GM23338 (cell line): ENCODE results near the gene MRPS34. TPM values are rescaled to one million over a fixed set of nuclear protein-coding genes. Genes with fewer than 3 reads are reported as not detected.

Source experiments
- ATAC-seq: fragments of 200-7000 bp; cut with Tn5 transposase; 3 replicates; pipeline ENCODE4 v1.9.1; 2020
- DNase-seq: peaks from one replicate; pipeline ENCODE4 v3.0.0-alpha.2; 2015; ENCODE audit warnings: low spot score
- H2AFZ ChIP-seq: fragments of 200-600 bp; sonication (generic); 2 replicates; pipeline ENCODE4 v1.8.0; 2016; ENCODE audit warnings: antibody characterized with exemption, mild to moderate bottlenecking, moderate library complexity
- H3F3A ChIP-seq: fragments of 200-600 bp; sonication (generic); replicated peaks from 2 replicates; pipeline ENCODE4 v1.8.0; 2017; ENCODE audit warnings: antibody characterized with exemption, mixed run types, low read depth
- H3K27ac ChIP-seq: fragments of 200-600 bp; sonication (generic); 2 replicates; pipeline ENCODE4 v1.6.1; 2016; ENCODE audit warnings: low read depth
- H3K27me3 ChIP-seq: fragments of 200-600 bp; sonication (generic); 2 replicates; pipeline ENCODE4 v1.8.0; 2016; ENCODE audit warnings: mild to moderate bottlenecking, mixed run types, moderate library complexity; ENCODE audit not compliant: insufficient read depth
- H3K36me3 ChIP-seq: fragments of 200-600 bp; sonication (generic); 2 replicates; pipeline ENCODE4 v1.8.0; 2016; ENCODE audit warnings: mild to moderate bottlenecking; ENCODE audit not compliant: insufficient read depth
- H3K4me1 ChIP-seq: fragments of 200-600 bp; sonication (generic); 2 replicates; pipeline ENCODE4 v1.8.0; 2016; ENCODE audit warnings: mild to moderate bottlenecking, moderate library complexity; ENCODE audit not compliant: insufficient read depth
- H3K4me2 ChIP-seq: fragments of 200-600 bp; sonication (generic); 2 replicates; pipeline ENCODE4 v1.7.1; 2017; ENCODE audit warnings: mixed run types
- H3K4me3 ChIP-seq: fragments of 200-600 bp; sonication (generic); 2 replicates; pipeline ENCODE4 v1.6.1; 2016; ENCODE audit warnings: mixed run types
- H3K79me2 ChIP-seq: fragments of 200-600 bp; sonication (generic); replicated peaks from 2 replicates; pipeline ENCODE4 v1.8.0; 2017; ENCODE audit warnings: mild to moderate bottlenecking; ENCODE audit not compliant: insufficient read depth
- H3K9me2 ChIP-seq: fragments of 200-600 bp; sonication (generic); 2 replicates; pipeline ENCODE4 v1.8.0; 2017; ENCODE audit not compliant: insufficient read depth
- H4K20me1 ChIP-seq: fragments of 200-600 bp; sonication (generic); replicated peaks from 2 replicates; pipeline ENCODE4 v1.8.0; 2017; ENCODE audit warnings: mild to moderate bottlenecking; ENCODE audit not compliant: insufficient read depth
- H3K27ac Mint-ChIP-seq: 2 replicates; pipeline ENCODE4 v1.8.0; 2020; ENCODE audit warnings: inconsistent platforms, mild to moderate bottlenecking, moderate library complexity, mixed read lengths
- H3K27me3 Mint-ChIP-seq: 3 replicates; pipeline ENCODE4 v1.8.0; 2022; ENCODE audit warnings: low read depth, mild to moderate bottlenecking, moderate library complexity, mixed read lengths, inconsistent platforms; ENCODE audit not compliant: insufficient read depth, poor library complexity
- H3K36me3 Mint-ChIP-seq: 3 replicates; pipeline ENCODE4 v1.8.0; 2021; ENCODE audit warnings: low read depth, mild to moderate bottlenecking, inconsistent platforms, moderate library complexity, mixed read lengths
- H3K4me1 Mint-ChIP-seq: 3 replicates; pipeline ENCODE4 v1.8.0; 2020; ENCODE audit warnings: mild to moderate bottlenecking, inconsistent platforms, mixed read lengths
- H3K4me3 Mint-ChIP-seq: 3 replicates; pipeline ENCODE4 v1.8.0; 2021; ENCODE audit warnings: moderate library complexity, mild to moderate bottlenecking, inconsistent platforms, mixed read lengths
- H3K9me3 Mint-ChIP-seq: 3 replicates; pipeline ENCODE4 v1.8.0; 2020; ENCODE audit warnings: moderate library complexity, mild to moderate bottlenecking, inconsistent platforms, mixed read lengths
- CREB1 ChIP-seq: fragments of 250-450 bp; sonication (Bioruptor Pico); IDR thresholded peaks from 2 replicates; pipeline ENCODE4 v1.5.0; 2020; ENCODE audit warnings: low read depth, mild to moderate bottlenecking, moderate library complexity
- EZH2 ChIP-seq: fragments of 200-600 bp; sonication (generic); IDR thresholded peaks from one replicate; pipeline ENCODE4 v1.8.0; 2017; ENCODE audit warnings: antibody characterized with exemption, mild to moderate bottlenecking, low read depth; ENCODE audit not compliant: unreplicated experiment
- EZH2phosphoT487 ChIP-seq: fragments of 200-600 bp; sonication (generic); IDR thresholded peaks from one replicate; pipeline ENCODE4 v1.8.1; 2018; ENCODE audit warnings: antibody characterized with exemption; ENCODE audit not compliant: unreplicated experiment
- JUNB ChIP-seq: IDR thresholded peaks from one replicate; pipeline ENCODE4 v1.6.1; 2016; ENCODE audit warnings: antibody characterized with exemption; ENCODE audit not compliant: unreplicated experiment
- NANOG ChIP-seq: IDR thresholded peaks from 2 replicates; pipeline ENCODE4 v1.6.1; 2016; ENCODE audit warnings: antibody characterized with exemption, borderline replicate concordance
- POLR2AphosphoS5 ChIP-seq: IDR thresholded peaks from 2 replicates; pipeline ENCODE4 v1.6.1; 2016; ENCODE audit warnings: antibody characterized with exemption, low read depth
- STAT1 ChIP-seq: IDR thresholded peaks from one replicate; pipeline ENCODE4 v1.6.1; 2016; ENCODE audit warnings: antibody characterized with exemption; ENCODE audit not compliant: unreplicated experiment
- ZNF114 ChIP-seq: fragments of 250-450 bp; sonication (Bioruptor Pico); IDR thresholded peaks from 2 replicates; pipeline ENCODE4 v1.5.0; 2020; ENCODE audit warnings: mild to moderate bottlenecking, moderate library complexity
- ZNF331 ChIP-seq: fragments of 250-450 bp; sonication (Bioruptor Pico); IDR thresholded peaks from 2 replicates; pipeline ENCODE4 v1.5.0; 2020; ENCODE audit warnings: low read depth, mild to moderate bottlenecking, moderate library complexity
- polyA plus RNA-seq: library from polyadenylated mRNA; unstranded; fragments of >200 nt; fragmentation: Nextera tagmentation; extraction: Ambion mirVana; gene quantifications from 2 replicates; pipeline ENCODE4 v1.2.1, GENCODE V29; 2016
- total RNA-seq: library from RNA; depleted of rRNA; stranded (reverse); fragments of >200 nt; shearing (Covaris generic); gene quantifications from 2 replicates; pipeline ENCODE4 v1.2.3, GENCODE V29; 2014
- TF ChIP-seq, protein P1 (sequence below): IDR thresholded peaks from one replicate; pipeline ENCODE4 v1.6.1; 2018; ENCODE audit warnings: antibody characterized with exemption; ENCODE audit not compliant: unreplicated experiment
- TF ChIP-seq, protein P2 (sequence below): fragments of 250-450 bp; sonication (Bioruptor Pico); IDR thresholded peaks from 2 replicates; pipeline ENCODE4 v1.5.0; 2020; ENCODE audit warnings: mild to moderate bottlenecking, moderate library complexity
- TF ChIP-seq, protein P3 (sequence below), 2 experiments: fragments of 200-600 bp in 1 of 2; sonication (generic) in 1 of 2; conservative IDR thresholded peaks; 2 replicates each; pipeline versions ENCODE4 v1.5.1 to v1.6.1; 2016 to 2017; ENCODE audit warnings: antibody characterized with exemption in 2 of 2, low read depth in 2 of 2, mild to moderate bottlenecking in 2 of 2, moderate library complexity in 1 of 2
- TF ChIP-seq, protein P4 (sequence below): IDR thresholded peaks from 2 replicates; pipeline ENCODE4 v1.6.1; 2016; ENCODE audit warnings: antibody characterized with exemption

The MRPS34 gene
- total and polyA plus RNA-seq, 2 experiments from 2014 or later = 248 to 391 TPM

DNA sequence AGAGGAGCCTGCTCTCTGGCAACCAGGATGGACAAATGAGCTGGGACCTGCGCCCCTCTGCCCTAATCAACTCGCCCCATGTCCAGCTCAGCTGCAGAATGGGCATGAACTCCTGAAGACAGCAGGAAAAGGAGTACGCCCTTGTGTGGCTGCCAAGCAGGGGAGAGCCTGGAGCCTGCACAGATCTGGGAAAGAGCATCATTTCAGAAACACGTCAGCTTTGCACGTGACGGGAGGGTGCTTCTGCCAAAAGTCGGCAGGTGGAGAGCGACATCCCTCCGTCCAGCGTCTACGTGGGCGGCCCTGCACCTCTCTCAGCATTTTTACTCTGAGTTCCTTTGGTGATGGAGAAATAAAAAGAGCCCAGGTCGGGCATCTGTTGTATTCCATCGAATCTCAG, 20.1 kb downstream of the MRPS34 start:
- H3K27me3 Mint-ChIP-seq = peaks cover 9% of the 10 kb centered on the region
- no peaks in the 10 kb centered on the region for H3K9me2 ChIP-seq
- H3F3A ChIP-seq = no peaks in the 10 kb centered on the region
- H3K27me3 ChIP-seq = no peaks in the 10 kb centered on the region
- no peak overlapping the region for H2AFZ ChIP-seq
- H3K4me2 ChIP-seq = no peak overlapping the region
- H3K4me3 Mint-ChIP-seq = no peak overlapping the region
- ATAC-seq (no peak), DNase-seq (no peak)
- H3K27ac ChIP-seq = no peak overlapping the region
- H3K79me2 ChIP-seq = no peaks in the 10 kb centered on the region
- H3K4me1 ChIP-seq = no peaks in the 10 kb centered on the region
- no peaks in the 10 kb centered on the region; the same call in 1 of the 2 replicates for H3K36me3 ChIP-seq
- H4K20me1 ChIP-seq = no peaks in the 10 kb centered on the region
- H3K4me3 ChIP-seq = no peak overlapping the region
- H3K27ac Mint-ChIP-seq = no peak overlapping the region
- TF ChIP-seq ZNF331 (CRISPR knock-in tag) (no peak), ZNF114 (CRISPR knock-in tag) (no peak), CREB1 (no peak), NANOG (no peak), POLR2AphosphoS5 (no peak), EZH2 (no peak), JUNB (no peak), EZH2phosphoT487 (no peak), STAT1 (no peak)
- TF ChIP-seq, protein P1, sequence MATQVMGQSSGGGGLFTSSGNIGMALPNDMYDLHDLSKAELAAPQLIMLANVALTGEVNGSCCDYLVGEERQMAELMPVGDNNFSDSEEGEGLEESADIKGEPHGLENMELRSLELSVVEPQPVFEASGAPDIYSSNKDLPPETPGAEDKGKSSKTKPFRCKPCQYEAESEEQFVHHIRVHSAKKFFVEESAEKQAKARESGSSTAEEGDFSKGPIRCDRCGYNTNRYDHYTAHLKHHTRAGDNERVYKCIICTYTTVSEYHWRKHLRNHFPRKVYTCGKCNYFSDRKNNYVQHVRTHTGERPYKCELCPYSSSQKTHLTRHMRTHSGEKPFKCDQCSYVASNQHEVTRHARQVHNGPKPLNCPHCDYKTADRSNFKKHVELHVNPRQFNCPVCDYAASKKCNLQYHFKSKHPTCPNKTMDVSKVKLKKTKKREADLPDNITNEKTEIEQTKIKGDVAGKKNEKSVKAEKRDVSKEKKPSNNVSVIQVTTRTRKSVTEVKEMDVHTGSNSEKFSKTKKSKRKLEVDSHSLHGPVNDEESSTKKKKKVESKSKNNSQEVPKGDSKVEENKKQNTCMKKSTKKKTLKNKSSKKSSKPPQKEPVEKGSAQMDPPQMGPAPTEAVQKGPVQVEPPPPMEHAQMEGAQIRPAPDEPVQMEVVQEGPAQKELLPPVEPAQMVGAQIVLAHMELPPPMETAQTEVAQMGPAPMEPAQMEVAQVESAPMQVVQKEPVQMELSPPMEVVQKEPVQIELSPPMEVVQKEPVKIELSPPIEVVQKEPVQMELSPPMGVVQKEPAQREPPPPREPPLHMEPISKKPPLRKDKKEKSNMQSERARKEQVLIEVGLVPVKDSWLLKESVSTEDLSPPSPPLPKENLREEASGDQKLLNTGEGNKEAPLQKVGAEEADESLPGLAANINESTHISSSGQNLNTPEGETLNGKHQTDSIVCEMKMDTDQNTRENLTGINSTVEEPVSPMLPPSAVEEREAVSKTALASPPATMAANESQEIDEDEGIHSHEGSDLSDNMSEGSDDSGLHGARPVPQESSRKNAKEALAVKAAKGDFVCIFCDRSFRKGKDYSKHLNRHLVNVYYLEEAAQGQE = no peak
- TF ChIP-seq, protein P2, sequence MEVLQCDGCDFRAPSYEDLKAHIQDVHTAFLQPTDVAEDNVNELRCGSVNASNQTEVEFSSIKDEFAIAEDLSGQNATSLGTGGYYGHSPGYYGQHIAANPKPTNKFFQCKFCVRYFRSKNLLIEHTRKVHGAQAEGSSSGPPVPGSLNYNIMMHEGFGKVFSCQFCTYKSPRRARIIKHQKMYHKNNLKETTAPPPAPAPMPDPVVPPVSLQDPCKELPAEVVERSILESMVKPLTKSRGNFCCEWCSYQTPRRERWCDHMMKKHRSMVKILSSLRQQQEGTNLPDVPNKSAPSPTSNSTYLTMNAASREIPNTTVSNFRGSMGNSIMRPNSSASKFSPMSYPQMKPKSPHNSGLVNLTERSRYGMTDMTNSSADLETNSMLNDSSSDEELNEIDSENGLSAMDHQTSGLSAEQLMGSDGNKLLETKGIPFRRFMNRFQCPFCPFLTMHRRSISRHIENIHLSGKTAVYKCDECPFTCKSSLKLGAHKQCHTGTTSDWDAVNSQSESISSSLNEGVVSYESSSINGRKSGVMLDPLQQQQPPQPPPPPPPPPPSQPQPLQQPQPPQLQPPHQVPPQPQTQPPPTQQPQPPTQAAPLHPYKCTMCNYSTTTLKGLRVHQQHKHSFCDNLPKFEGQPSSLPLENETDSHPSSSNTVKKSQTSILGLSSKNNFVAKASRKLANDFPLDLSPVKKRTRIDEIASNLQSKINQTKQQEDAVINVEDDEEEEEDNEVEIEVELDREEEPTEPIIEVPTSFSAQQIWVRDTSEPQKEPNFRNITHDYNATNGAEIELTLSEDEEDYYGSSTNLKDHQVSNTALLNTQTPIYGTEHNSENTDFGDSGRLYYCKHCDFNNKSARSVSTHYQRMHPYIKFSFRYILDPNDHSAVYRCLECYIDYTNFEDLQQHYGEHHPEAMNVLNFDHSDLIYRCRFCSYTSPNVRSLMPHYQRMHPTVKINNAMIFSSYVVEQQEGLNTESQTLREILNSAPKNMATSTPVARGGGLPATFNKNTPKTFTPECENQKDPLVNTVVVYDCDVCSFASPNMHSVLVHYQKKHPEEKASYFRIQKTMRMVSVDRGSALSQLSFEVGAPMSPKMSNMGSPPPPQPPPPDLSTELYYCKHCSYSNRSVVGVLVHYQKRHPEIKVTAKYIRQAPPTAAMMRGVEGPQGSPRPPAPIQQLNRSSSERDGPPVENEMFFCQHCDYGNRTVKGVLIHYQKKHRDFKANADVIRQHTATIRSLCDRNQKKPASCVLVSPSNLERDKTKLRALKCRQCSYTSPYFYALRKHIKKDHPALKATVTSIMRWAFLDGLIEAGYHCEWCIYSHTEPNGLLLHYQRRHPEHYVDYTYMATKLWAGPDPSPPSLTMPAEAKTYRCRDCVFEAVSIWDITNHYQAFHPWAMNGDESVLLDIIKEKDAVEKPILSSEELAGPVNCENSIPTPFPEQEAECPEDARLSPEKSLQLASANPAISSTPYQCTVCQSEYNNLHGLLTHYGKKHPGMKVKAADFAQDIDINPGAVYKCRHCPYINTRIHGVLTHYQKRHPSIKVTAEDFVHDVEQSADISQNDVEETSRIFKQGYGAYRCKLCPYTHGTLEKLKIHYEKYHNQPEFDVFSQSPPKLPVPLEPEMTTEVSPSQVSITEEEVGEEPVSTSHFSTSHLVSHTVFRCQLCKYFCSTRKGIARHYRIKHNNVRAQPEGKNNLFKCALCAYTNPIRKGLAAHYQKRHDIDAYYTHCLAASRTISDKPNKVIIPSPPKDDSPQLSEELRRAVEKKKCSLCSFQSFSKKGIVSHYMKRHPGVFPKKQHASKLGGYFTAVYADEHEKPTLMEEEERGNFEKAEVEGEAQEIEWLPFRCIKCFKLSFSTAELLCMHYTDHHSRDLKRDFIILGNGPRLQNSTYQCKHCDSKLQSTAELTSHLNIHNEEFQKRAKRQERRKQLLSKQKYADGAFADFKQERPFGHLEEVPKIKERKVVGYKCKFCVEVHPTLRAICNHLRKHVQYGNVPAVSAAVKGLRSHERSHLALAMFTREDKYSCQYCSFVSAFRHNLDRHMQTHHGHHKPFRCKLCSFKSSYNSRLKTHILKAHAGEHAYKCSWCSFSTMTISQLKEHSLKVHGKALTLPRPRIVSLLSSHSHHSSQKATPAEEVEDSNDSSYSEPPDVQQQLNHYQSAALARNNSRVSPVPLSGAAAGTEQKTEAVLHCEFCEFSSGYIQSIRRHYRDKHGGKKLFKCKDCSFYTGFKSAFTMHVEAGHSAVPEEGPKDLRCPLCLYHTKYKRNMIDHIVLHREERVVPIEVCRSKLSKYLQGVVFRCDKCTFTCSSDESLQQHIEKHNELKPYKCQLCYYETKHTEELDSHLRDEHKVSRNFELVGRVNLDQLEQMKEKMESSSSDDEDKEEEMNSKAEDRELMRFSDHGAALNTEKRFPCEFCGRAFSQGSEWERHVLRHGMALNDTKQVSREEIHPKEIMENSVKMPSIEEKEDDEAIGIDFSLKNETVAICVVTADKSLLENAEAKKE (CRISPR knock-in tag) = no peak
- TF ChIP-seq, protein P3, sequence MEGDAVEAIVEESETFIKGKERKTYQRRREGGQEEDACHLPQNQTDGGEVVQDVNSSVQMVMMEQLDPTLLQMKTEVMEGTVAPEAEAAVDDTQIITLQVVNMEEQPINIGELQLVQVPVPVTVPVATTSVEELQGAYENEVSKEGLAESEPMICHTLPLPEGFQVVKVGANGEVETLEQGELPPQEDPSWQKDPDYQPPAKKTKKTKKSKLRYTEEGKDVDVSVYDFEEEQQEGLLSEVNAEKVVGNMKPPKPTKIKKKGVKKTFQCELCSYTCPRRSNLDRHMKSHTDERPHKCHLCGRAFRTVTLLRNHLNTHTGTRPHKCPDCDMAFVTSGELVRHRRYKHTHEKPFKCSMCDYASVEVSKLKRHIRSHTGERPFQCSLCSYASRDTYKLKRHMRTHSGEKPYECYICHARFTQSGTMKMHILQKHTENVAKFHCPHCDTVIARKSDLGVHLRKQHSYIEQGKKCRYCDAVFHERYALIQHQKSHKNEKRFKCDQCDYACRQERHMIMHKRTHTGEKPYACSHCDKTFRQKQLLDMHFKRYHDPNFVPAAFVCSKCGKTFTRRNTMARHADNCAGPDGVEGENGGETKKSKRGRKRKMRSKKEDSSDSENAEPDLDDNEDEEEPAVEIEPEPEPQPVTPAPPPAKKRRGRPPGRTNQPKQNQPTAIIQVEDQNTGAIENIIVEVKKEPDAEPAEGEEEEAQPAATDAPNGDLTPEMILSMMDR (conservative IDR thresholded peaks at IDR 0.05; ENCODE audit: low read depth in 2 of 2) = no peak
- TF ChIP-seq, protein P4, sequence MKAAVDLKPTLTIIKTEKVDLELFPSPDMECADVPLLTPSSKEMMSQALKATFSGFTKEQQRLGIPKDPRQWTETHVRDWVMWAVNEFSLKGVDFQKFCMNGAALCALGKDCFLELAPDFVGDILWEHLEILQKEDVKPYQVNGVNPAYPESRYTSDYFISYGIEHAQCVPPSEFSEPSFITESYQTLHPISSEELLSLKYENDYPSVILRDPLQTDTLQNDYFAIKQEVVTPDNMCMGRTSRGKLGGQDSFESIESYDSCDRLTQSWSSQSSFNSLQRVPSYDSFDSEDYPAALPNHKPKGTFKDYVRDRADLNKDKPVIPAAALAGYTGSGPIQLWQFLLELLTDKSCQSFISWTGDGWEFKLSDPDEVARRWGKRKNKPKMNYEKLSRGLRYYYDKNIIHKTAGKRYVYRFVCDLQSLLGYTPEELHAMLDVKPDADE = no peak
- peaks cover 18% of the 10 kb centered on the region for H3K36me3 Mint-ChIP-seq
- no peaks in the 10 kb centered on the region for H3K4me1 Mint-ChIP-seq
- H3K9me3 Mint-ChIP-seq = no peaks in the 10 kb centered on the region; the same call in 2 of the 3 replicates
